Activated B cell treated with CpG ODN at 0.5 μM for 24 hours (primary cell): ENCODE measurements around the gene RAB3IL1. TPM values are rescaled to one million over a fixed set of nuclear protein-coding genes. Genes with fewer than 3 reads are reported as not detected.

Experiments used
- ATAC-seq: fragments of 200-7000 bp; cut with Tn5 transposase; one replicate; pipeline ENCODE4 v1.10.0; 2021; ENCODE audit warnings: low read depth, mild to moderate bottlenecking, moderate library complexity
- CTCF ChIA-PET: fragments of 350-600 bp; sonication (Branson Sonifier 250); formaldehyde crosslinking; loops from one replicate; lab custom pipeline; 2021; ENCODE audit warnings: antibody characterized with exemption; lab: Charles Lee
- POLR2A ChIA-PET: fragments of 350-600 bp; sonication (Branson Sonifier 250); formaldehyde crosslinking; loops from one replicate; lab custom pipeline; 2021; ENCODE audit warnings: antibody characterized with exemption; lab: Charles Lee
- DNase-seq: peaks from one replicate; pipeline ENCODE4 v3.0.0; 2022
- H3K27ac Mint-ChIP-seq: one replicate; pipeline ENCODE4 v1.8.0; 2020; ENCODE audit warnings: mixed read lengths
- H3K27me3 Mint-ChIP-seq: one replicate; pipeline ENCODE4 v1.8.0; 2021; ENCODE audit warnings: mixed read lengths
- H3K36me3 Mint-ChIP-seq: one replicate; pipeline ENCODE4 v1.8.0; 2021; ENCODE audit warnings: low read depth, mixed read lengths
- H3K4me1 Mint-ChIP-seq: one replicate; pipeline ENCODE4 v1.8.0; 2021; ENCODE audit warnings: mixed read lengths
- H3K4me3 Mint-ChIP-seq: one replicate; pipeline ENCODE4 v1.8.0; 2020; ENCODE audit warnings: mild to moderate bottlenecking, mixed read lengths
- H3K9me3 Mint-ChIP-seq: one replicate; pipeline ENCODE4 v1.8.0; 2020; ENCODE audit warnings: mixed read lengths
- intact Hi-C: fragments of 100-400 bp; cut with micrococcal nuclease; formaldehyde crosslinking; loops from one replicate; pipeline ENCODE4 v1.15.1; 2024
- total RNA-seq: library from RNA; stranded (reverse); gene quantifications from 2 replicates; pipeline ENCODE4 v1.2.3, GENCODE V29; 2022
- TF ChIP-seq, protein P1 (sequence below): fragments of 200-600 bp; IDR thresholded peaks from one replicate; pipeline ENCODE4 v1.8.0; 2022; ENCODE audit warnings: antibody characterized with exemption, mild to moderate bottlenecking

RAB3IL1 gene
- total RNA-seq, 1 donor from 2014 or later = not detected

DNA sequence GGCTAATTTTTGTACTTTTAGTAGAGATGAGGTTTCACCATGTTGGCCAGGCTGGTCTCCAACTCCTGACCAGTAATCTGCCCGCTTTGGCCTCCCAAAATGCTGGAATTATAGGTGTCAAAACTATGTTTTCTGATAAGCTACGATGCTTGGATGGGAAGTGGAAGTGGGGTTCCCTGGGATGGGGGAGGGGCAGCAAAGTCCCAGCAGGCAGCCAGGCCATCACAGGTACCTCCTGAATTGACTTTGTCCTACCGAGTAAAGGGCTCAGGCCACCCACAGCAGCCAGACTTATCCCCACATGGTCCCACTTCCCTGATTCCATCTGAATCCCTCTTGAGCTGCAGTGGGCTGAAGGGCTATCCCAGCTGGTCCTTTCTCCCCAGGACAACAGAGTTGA lies 43.2 kb upstream of the RAB3IL1 start:
- Mint-ChIP-seq H3K27ac (no peak overlapping the region), H3K4me1 (peaks cover 67% of the 10 kb centered on the region), H3K36me3 (peaks cover 46% of the 10 kb centered on the region), H3K9me3 (no peaks in the 10 kb centered on the region), H3K4me3 (no peak overlapping the region), H3K27me3 (no peaks in the 10 kb centered on the region)
- ChIA-PET POLR2A (interaction anchor here (0.7 kb wide), 1 partner anchor 115 kb away, joined by 3 read pairs; no protein-coding TSS in a partner anchor), CTCF (interaction anchor here (1.7 kb wide), 1 partner anchor 13 kb away, joined by 6 read pairs; no protein-coding TSS in a partner anchor)
- DNase-seq (no peak), ATAC-seq (no peak)
- TF ChIP-seq, protein P1, sequence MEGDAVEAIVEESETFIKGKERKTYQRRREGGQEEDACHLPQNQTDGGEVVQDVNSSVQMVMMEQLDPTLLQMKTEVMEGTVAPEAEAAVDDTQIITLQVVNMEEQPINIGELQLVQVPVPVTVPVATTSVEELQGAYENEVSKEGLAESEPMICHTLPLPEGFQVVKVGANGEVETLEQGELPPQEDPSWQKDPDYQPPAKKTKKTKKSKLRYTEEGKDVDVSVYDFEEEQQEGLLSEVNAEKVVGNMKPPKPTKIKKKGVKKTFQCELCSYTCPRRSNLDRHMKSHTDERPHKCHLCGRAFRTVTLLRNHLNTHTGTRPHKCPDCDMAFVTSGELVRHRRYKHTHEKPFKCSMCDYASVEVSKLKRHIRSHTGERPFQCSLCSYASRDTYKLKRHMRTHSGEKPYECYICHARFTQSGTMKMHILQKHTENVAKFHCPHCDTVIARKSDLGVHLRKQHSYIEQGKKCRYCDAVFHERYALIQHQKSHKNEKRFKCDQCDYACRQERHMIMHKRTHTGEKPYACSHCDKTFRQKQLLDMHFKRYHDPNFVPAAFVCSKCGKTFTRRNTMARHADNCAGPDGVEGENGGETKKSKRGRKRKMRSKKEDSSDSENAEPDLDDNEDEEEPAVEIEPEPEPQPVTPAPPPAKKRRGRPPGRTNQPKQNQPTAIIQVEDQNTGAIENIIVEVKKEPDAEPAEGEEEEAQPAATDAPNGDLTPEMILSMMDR = no peak
- intact Hi-C loops = no loop called here

DNA sequence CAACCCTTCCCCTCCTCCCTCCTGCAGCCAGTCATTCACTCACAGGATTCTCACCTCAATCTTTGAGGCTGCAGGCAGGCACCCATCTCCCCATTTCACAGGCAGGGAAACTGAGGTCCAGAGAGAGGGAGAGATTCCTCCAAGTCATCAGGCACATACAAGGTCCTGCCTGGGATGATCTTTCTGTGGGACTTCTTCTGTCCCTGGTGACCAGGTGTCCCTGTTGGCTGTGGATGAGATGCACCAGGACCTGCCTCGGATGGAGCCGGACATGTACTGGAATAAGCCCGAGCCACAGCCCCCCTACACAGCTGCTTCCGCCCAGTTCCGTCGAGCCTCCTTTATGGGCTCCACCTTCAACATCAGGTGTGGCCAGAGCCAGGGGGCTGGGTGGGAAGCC lies 42.3 kb upstream of the RAB3IL1 start:
- H3K27ac Mint-ChIP-seq = no peak overlapping the region
- POLR2A ChIA-PET = no interaction called here

DNA sequence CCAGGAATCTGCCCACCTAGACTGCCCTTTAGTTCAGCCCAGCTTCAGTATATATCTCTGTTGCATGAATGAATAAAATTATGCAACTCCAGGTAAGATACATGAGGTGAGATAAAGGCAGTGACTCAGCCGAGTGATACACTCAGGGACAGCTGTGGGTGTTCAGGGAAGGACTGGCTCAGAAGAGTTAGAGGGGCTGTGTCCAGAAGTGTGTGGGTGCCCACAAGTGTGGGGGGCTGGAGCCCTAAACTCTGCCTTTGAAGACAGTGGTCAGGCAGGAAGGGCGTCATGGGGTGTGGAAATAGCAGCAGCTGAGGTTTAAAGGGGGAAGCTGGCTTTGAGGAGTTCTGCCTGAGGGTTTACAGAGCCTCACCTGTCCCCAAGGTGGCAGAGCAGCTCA lies 41.7 kb upstream of the RAB3IL1 start:
- intact Hi-C loops = no loop called here
- ChIA-PET POLR2A (interaction anchor here (2.5 kb wide), 1 partner anchor 9 kb away, joined by 11 read pairs; the partner anchor contains the start of gene FTH1), CTCF (interaction anchor here (1.1 to 1.4 kb wide), 3 partner anchors 9 to 162 kb away, joined by 3 to 9 read pairs (median 3); partner anchors contain the start of gene FTH1)
- H3K9me3 Mint-ChIP-seq = no peaks in the 10 kb centered on the region
- TF ChIP-seq, protein P1 = no peak
- no peak for DNase-seq
- H3K27me3 Mint-ChIP-seq = peaks cover under 1% of the 10 kb centered on the region
- ATAC-seq = no peak
- H3K4me1 Mint-ChIP-seq = peaks cover 60% of the 10 kb centered on the region
- H3K36me3 Mint-ChIP-seq = peaks cover 32% of the 10 kb centered on the region
- no peak overlapping the region for H3K4me3 Mint-ChIP-seq
- peak overlapping the region; percentile 30 for H3K27ac Mint-ChIP-seq

More for the DNA sequence above, 42.3 kb upstream of the RAB3IL1 start:
- CTCF ChIA-PET = interaction anchor here (1.1 to 1.4 kb wide), 2 partner anchors 122 to 163 kb away, joined by 3 to 9 read pairs; no protein-coding TSS in a partner anchor
- intact Hi-C loops = no loop called here
- H3K4me3 Mint-ChIP-seq = no peak overlapping the region
- H3K36me3 Mint-ChIP-seq = peaks cover 38% of the 10 kb centered on the region
- TF ChIP-seq, protein P1 = no peak
- peaks cover 64% of the 10 kb centered on the region for H3K4me1 Mint-ChIP-seq
- H3K9me3 Mint-ChIP-seq = no peaks in the 10 kb centered on the region
- no peaks in the 10 kb centered on the region for H3K27me3 Mint-ChIP-seq
- no peak for DNase-seq
- ATAC-seq = no peak

DNA sequence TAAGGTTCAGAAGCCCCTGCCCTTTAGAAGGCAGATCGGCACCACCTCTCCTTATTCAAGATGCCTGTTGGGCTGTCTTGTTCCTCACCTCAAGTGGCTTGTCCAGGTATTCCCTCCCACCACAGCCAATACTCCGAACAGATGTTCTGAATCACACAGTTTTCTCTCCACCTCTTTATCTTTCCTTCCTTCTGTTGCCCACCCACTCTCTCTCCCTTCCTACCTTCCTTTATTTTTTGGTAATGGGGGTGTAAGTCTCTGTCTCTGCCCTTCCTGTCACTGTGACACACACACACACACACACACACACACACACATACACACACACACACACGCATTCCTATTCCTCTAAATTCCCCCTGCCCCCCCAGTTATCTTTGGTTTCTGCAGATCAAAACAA lies 41.2 kb upstream of the RAB3IL1 start:
- intact Hi-C loops = no loop called here
- H3K4me3 Mint-ChIP-seq = no peak overlapping the region
- H3K9me3 Mint-ChIP-seq = no peaks in the 10 kb centered on the region
- no peak overlapping the region for H3K27ac Mint-ChIP-seq
- peaks cover 27% of the 10 kb centered on the region for H3K36me3 Mint-ChIP-seq
- ATAC-seq (no peak), DNase-seq (no peak)
- TF ChIP-seq, protein P1 = no peak
- H3K4me1 Mint-ChIP-seq = peaks cover 55% of the 10 kb centered on the region
- POLR2A ChIA-PET = interaction anchor here (2.5 kb wide), 1 partner anchor 9 kb away, joined by 11 read pairs; the partner anchor contains the start of gene FTH1
- peaks cover 2% of the 10 kb centered on the region for H3K27me3 Mint-ChIP-seq
- CTCF ChIA-PET = interaction anchor here (1.1 to 1.5 kb wide), 3 partner anchors 9 to 123 kb away, joined by 3 to 9 read pairs (median 4); partner anchors contain the start of gene FTH1

DNA sequence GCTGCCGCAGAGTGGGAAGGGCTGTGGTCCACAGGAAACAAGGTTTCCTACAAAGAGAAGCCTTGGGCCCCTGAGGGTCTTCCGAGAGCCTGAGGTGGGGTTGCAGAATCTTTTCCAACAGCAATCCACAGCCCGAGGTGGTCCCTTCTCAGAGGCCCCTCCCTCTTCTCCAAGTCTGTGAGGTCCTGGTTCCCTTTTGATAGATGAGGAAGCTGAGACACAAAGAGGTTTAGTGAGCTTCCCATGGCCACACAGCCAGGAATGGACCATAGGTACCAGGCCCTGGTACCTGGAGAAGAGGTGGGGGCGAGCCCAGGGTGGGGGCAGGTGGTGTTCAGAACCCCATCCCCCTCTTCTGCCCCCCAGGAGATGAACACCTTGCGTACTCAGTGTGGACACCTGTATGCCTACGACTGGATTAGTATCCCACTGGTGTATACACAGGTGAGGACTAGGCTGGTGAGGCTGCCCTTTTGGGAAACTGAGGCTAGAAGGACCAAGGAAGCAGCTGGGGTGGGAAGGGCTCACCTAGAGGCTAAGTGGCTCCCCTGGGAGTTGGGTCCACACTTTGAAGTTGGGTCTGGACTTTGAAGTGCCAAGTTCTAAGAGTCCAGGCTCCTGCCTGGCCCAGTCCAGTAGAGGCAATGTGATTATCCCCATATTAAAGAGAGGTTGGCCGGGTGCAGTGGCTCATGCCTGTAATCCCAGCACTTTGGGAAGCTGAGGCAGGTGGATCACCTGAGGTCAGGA lies 39.8 kb upstream of the RAB3IL1 start:
- H3K4me3 Mint-ChIP-seq = no peak overlapping the region
- intact Hi-C loops = no loop called here

More for the DNA sequence above, 39.8 kb upstream of the RAB3IL1 start:
- H3K27ac Mint-ChIP-seq = no peak overlapping the region
- peaks cover 41% of the 10 kb centered on the region for H3K4me1 Mint-ChIP-seq
- peaks cover 2% of the 10 kb centered on the region for H3K27me3 Mint-ChIP-seq
- ATAC-seq (no peak), DNase-seq (no peak)
- TF ChIP-seq, protein P1 = no peak
- ChIA-PET POLR2A (interaction anchor here (2.5 kb wide), 1 partner anchor 11 kb away, joined by 11 read pairs; the partner anchor contains the start of gene FTH1), CTCF (interaction anchor here (1.1 to 1.5 kb wide), 2 partner anchors 10 to 125 kb away, joined by 4 read pairs; no protein-coding TSS in a partner anchor)
- H3K36me3 Mint-ChIP-seq = peaks cover 15% of the 10 kb centered on the region
- no peaks in the 10 kb centered on the region for H3K9me3 Mint-ChIP-seq
